NCI-H1048 (cell line): Measurements from ENCODE around the gene GALNT14.

ENCODE experiments used
- DNase-seq: peaks from one replicate; lab custom pipeline; 2025; lab: John Stamatoyannopoulos, UW

GALNT14 gene

GRCh38 chr2:31058096-31059035 lies 79.9 kb downstream of the GALNT14 start:
- DNase-seq, result no peak

- no peak for DNase-seq
These were observed 80.5 kb downstream of the GALNT14 start for GRCh38 chr2:31057691-31058090.

GRCh38 chr2:31055938-31056337 lies 82.3 kb downstream of the GALNT14 start:
- DNase-seq, result no peak

- DNase-seq, result no peak
These were observed 83.3 kb downstream of the GALNT14 start for GRCh38 chr2:31054842-31055388.

DNA sequence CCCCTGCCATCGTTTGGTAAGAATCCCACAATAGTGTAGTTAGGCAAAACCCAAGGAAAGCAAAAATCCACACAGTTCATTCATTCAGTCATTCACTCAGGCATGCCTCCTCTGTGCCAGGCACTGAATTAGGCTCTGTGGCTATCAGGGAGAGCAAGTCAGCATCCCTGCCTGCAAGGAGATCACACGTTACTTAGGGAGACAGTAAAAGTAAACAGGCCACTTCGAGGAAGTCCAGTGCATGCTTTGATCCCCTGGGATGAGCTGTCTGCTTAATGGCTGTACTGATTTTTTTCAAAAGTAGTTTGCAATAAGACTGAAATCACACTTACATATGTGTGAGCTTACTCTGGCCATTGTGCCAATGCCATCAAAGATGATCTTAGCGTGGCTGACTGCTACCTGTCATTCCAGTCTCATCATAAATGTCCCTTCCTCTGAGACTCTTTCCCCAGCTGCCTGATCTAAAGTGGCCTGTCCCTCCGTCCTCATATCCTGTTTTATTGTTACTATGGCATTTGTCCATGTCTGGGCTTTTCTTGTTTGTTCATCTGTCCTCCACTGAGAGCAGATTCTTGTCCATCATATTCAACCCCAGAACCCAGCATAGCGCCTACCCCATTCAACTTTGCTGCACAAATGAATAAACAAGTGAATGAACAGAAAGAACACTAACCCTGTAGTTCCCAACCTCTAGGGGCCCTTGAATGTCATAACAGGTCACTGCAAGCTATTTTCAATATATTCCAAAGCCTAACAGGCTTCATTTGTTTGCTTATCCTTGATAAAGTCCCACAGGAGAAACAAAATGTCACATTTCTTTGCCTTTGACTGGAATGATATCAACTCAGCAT lies 84.1 kb downstream of the GALNT14 start:
- DNase-seq, result no peak

DNA sequence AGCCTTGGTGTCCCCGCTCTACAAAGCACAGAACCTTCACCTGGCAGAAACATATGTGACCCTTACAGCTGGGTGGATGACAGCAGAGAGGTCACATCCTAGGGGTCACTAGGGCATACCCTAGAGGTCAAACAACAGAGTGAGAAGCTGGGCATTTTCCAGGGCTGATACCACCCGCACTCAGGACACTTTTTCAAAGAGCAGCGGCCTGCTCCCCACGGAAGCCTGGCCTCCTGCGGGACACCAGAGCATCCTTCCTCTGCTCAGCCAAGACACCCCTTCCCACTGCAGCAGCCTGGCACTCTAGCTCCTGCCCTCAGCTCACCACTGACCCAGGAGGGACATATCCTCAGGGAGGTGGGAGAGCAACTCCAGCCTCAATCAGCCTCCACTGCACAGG lies 86.0 kb downstream of the GALNT14 start:
- DNase-seq, result no peak

DNA sequence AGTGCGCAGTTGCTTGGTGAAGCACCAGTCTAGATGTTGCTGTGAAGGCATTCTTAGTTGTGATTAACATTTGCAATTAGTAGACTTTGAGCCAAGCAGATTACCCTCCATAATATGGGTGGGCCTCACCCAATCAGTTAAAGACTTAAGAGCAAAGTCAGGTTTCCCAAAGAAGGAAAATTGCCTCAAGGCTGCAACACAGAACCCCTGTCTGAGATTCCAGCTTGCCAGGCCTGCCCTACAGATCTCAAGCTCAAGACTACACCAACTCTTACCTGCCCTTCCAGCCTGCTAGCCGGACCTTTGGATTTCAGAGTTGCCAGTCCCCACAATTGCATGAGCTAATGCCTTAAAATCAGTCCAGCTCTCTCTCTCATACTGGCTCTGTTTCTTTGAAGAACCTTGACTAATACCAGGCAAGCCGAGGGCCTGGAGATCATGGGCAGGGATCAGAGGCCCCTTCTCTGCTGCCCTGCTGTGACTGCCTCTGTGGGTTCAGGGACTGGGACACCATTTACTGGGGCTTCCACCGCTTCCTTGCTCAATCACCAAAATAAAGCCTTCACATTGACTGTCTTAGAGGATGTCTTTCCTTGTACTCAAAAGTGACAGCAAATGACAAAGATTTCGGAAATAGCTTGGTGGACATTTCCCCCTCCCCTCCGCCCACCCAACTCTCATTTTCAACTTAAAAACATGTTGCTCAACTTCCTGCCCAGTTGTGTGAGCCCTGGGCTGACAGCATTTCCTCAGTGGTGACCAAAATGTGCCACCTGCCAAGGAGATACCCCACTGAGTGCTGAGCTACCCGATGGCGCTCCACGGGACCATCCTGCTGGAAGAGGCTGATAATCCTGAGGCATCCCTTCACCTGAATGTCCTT lies 86.7 kb downstream of the GALNT14 start:
- DNase-seq, result no peak

- no peak for DNase-seq
These were observed 88.2 kb downstream of the GALNT14 start for GRCh38 chr2:31049916-31050588.

GRCh38 chr2:31049264-31049663 lies 89.0 kb downstream of the GALNT14 start:
- DNase-seq, result no peak

- no peak for DNase-seq
These were observed 90.6 kb downstream of the GALNT14 start for GRCh38 chr2:31047599-31047998.

GRCh38 chr2:31038385-31038784 lies 99.9 kb downstream of the GALNT14 start:
- no peak for DNase-seq

- DNase-seq, result no peak
These were observed 101.2 kb downstream of the GALNT14 start for GRCh38 chr2:31037058-31037457.

DNA sequence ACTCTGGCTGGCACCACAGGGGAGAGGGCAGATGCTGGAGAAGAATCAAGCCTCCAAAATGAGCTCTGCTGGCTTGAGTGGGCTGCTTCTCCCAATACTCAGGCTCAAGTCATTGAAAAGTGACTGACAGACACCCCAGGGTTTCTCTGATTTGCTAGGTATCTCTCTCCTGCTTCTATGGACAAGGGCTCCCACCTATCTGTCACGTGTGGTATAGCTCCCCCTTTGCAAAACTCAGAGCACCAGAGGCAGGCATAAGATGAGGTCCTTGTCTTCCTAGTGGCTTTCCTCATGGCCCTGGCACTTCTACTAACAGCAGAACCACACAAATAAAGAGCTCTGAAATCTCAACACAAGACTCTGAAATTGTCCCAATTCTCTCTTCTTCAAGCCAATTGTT lies 105.2 kb downstream of the GALNT14 start:
- no peak for DNase-seq

DNA sequence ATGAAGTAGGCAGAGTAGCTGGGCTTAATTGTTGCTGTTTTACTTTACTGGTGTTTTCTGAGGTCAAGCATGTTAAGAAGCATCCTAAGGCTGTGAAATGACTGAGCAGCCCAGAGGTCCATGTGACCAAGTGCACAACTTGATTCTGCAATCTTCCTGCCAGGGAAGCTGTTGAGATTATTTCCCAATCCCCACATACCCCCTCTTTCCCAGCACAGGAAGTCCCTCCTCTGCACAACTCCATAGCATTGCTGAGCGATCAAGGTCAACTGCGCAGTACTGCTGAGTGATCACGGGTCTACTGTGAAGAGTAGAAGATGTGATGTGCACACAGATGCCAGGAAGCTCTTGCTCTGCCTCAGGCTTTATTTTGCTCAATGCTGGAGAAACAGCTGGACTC lies 105.8 kb downstream of the GALNT14 start:
- no peak for DNase-seq

GRCh38 chr2:31031132-31031706 lies 107.0 kb downstream of the GALNT14 start:
- no peak for DNase-seq

- DNase-seq, result peak; percentile 3
These were observed 109.8 kb downstream of the GALNT14 start for GRCh38 chr2:31028417-31028816.

DNA sequence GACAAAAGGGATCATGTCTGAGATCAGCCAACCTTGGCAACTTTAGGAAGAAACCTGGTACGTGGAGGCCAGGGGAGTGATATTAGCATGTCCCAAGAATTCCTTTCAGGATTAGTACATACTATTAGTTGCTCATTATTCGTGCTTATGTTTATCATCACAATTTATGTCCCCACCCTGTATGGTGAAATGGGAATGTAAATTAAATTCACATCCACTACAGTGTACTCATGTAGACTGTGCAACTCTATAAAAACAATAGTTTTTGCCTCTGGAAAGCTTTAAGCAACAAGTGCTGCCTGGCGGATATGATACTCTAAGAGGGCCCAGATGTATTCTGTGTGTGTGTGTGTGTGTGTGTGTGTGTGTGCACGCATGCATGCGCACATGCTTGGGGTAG lies 110.7 kb downstream of the GALNT14 start:
- DNase-seq, result no peak

DNA sequence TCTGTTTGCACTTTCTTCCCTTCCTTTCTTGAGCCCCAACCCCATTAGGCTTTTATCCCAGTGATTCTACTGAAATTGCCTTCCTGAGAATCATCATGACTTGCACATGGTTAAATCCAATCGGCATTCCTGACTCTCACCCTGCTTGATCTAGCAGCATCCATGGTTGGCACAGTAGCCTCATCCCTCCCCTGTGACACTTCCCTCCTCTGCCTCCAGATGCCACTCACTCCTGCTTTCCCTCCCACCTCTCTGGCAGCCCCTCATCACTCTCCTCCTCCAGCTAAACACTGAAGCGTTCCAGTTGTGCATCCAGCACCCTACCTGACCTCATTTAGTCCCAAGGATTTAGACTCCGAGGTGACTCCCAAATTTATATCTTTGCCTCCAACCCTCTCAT lies 114.7 kb downstream of the GALNT14 start:
- no peak for DNase-seq

GRCh38 chr2:31020713-31021112 lies 117.5 kb downstream of the GALNT14 start:
- DNase-seq, result no peak

DNA sequence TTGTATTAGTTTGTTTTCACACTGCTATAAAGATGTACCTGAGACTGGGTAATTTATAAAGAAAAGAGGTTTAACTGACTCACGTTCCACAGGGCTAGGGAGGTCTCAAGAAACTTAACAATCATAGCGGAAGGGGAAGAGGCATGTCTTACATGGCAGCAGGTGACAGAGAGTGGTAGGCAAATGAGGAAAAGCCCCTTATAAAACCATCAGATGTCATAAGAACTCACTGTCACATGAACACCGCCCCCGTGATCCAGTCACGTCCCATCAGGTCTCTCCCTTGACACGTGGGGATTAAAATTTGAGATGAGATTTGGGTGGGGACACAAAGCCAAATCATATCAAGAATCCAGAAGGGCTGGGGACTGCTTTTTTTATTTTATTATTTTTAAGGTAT lies 120.0 kb downstream of the GALNT14 start:
- no peak for DNase-seq

- DNase-seq, result no peak
These were observed 121.6 kb downstream of the GALNT14 start for GRCh38 chr2:31016648-31017047.
